Peyer's patch (tissue), 4 donors: ENCODE measurements around the gene SDE2. TPM values are rescaled to one million over a fixed set of nuclear protein-coding genes. Genes with fewer than 3 reads are reported as not detected.
A peak's percentile ranks its signal among the peaks of the same experiment; 100 is the strongest.

Source experiments
- DNase-seq, 3 donors: peaks; one replicate each; pipeline ENCODE4 v3.0.0-alpha.2; 2017 to 2019
- H3K27ac ChIP-seq, 4 donors: fragments of 200-600 bp; sonication (generic); one replicate each; pipeline ENCODE4 v1.5.1; 2016 to 2019
- H3K27me3 ChIP-seq, 2 donors: fragments of 200-600 bp; sonication (generic); one replicate each; pipeline ENCODE4 v1.5.1; 2019
- H3K36me3 ChIP-seq, 3 donors: fragments of 200-600 bp; sonication (generic); one replicate each; pipeline ENCODE4 v1.5.1; 2016 to 2019
- H3K4me1 ChIP-seq, 4 donors: fragments of 200-600 bp; sonication (generic); one replicate each; pipeline ENCODE4 v1.5.1; 2016 to 2019
- H3K4me3 ChIP-seq, 4 donors: fragments of 200-600 bp; sonication (generic); 1 replicate in 3 of 4; 2 replicates in 1 of 4; pipeline ENCODE4 v1.5.1; 2016 to 2019; ENCODE audit warnings: mild to moderate bottlenecking in 1 of 4
- H3K9me3 ChIP-seq, 4 donors: fragments of 200-600 bp; sonication (generic); one replicate each; pipeline ENCODE4 v1.5.1; 2016 to 2019; ENCODE audit warnings: mild to moderate bottlenecking in 1 of 4
- CTCF ChIP-seq, 6 experiments: fragments of 450-650 bp in 4 of 6; fragments of 200-600 bp in 2 of 6; sonication (generic) in 1 of 6; IDR thresholded peaks; one replicate each; pipeline ENCODE4 v1.5.1; 2017 to 2019; ENCODE audit warnings: antibody characterized with exemption in 6 of 6, mild to moderate bottlenecking in 3 of 6, moderate library complexity in 1 of 6
- POLR2A ChIP-seq, 2 donors: fragments of 450-650 bp; IDR thresholded peaks; one replicate each; pipeline ENCODE4 v1.5.1; 2017; ENCODE audit warnings: antibody characterized with exemption in 2 of 2, mild to moderate bottlenecking in 2 of 2, moderate library complexity in 2 of 2
- total RNA-seq, 4 donors: library from RNA; depleted of rRNA; stranded (reverse); fragments of >200 nt; gene quantifications; one replicate each; pipeline ENCODE4 v1.1.0, GENCODE V29; 2016

SDE2 gene
- 10 to 100 TPM; 10.9 to 22.3 (median 15.8) TPM for total RNA-seq

- peak within 1 kb of the TSS; percentile 91 to 99 (median 94) for H3K27ac ChIP-seq
- H3K9me3 ChIP-seq: no peaks in the 10 kb centered on the region
- TF ChIP-seq CTCF (IDR thresholded peaks at IDR 0.05) (peak in 1 of 6 experiments; percentile 11), POLR2A (IDR thresholded peaks at IDR 0.05) (peak; percentile 91 to 92)
- H3K4me3 ChIP-seq: peak within 1 kb of the TSS; percentile 51 to 78 (median 64)
- no peaks in the 10 kb centered on the region for H3K27me3 ChIP-seq
- peaks cover 0 to 35% (median 12%) of the 10 kb centered on the region in 4 donors for H3K4me1 ChIP-seq
- peak; percentile 99 to 100 (median 100) for DNase-seq
- H3K36me3 ChIP-seq: peaks cover 0 to 14% (median 0%) of the 10 kb centered on the region in 3 donors
These were observed at the start of gene SDE2 for GRCh38 chr1:225999227-225999911. Gene SDE2 (minus strand): TSS chr1:225999343. CDS start chr1:225999312, 31 bp downstream.

GRCh38 chr1:226048886-226049285 is 49.7 kb upstream of the SDE2 start:
- Histone ChIP-seq H3K27me3 (no peaks in the 10 kb centered on the region), H3K36me3 (no peaks in the 10 kb centered on the region), H3K27ac (no peak overlapping the region), H3K4me3 (no peak overlapping the region), H3K4me1 (peaks cover 0 to 18% (median 0%) of the 10 kb centered on the region in 4 donors), H3K9me3 (no peaks in the 10 kb centered on the region)
- TF ChIP-seq POLR2A (IDR thresholded peaks at IDR 0.05) (no peak), CTCF (IDR thresholded peaks at IDR 0.05) (no peak)
- DNase-seq: no peak

- H3K9me3 ChIP-seq: no peaks in the 10 kb centered on the region
- H3K4me3 ChIP-seq: no peak overlapping the region
- H3K27me3 ChIP-seq: no peaks in the 10 kb centered on the region
- peaks cover 0 to 18% (median 0%) of the 10 kb centered on the region in 4 donors for H3K4me1 ChIP-seq
- no peaks in the 10 kb centered on the region for H3K36me3 ChIP-seq
- no peak for DNase-seq
- TF ChIP-seq POLR2A (IDR thresholded peaks at IDR 0.05): no peak
- no peak for TF ChIP-seq CTCF (IDR thresholded peaks at IDR 0.05)
- H3K27ac ChIP-seq: no peak overlapping the region
These were observed 48.4 kb upstream of the SDE2 start for GRCh38 chr1:226047495-226047894.

GRCh38 chr1:226046240-226046639 is 47.1 kb upstream of the SDE2 start:
- no peaks in the 10 kb centered on the region for H3K27me3 ChIP-seq
- TF ChIP-seq CTCF (IDR thresholded peaks at IDR 0.05) (peak in 1 of 6 experiments; percentile 1), POLR2A (IDR thresholded peaks at IDR 0.05) (peak in 1 of 2 donors; percentile 51)
- H3K27ac ChIP-seq: peak overlapping the region in 2 of 4 donors; percentile 1 to 68
- no peak overlapping the region for H3K4me3 ChIP-seq
- DNase-seq: peak in 2 of 3 donors; percentile 78 to 88
- H3K9me3 ChIP-seq: no peaks in the 10 kb centered on the region
- no peaks in the 10 kb centered on the region for H3K36me3 ChIP-seq
- H3K4me1 ChIP-seq: peaks cover 0 to 18% (median 0%) of the 10 kb centered on the region in 4 donors

- H3K4me1 ChIP-seq: peaks cover 0 to 18% (median 0%) of the 10 kb centered on the region in 4 donors
- TF ChIP-seq CTCF (IDR thresholded peaks at IDR 0.05) (no peak), POLR2A (IDR thresholded peaks at IDR 0.05) (no peak)
- no peak for DNase-seq
These were observed 45.5 kb upstream of the SDE2 start for GRCh38 chr1:226044514-226045101.

More at GRCh38 chr1:226044514-226045101, 45.5 kb upstream of the SDE2 start:
- H3K27ac ChIP-seq: no peak overlapping the region
- no peaks in the 10 kb centered on the region for H3K27me3 ChIP-seq
- H3K9me3 ChIP-seq: no peaks in the 10 kb centered on the region
- H3K36me3 ChIP-seq: no peaks in the 10 kb centered on the region
- no peak overlapping the region for H3K4me3 ChIP-seq
